ENCODE measurements around the gene ZNF488. TPM values are rescaled to one million over a fixed set of nuclear protein-coding genes. Genes with fewer than 3 reads are reported as not detected.
A peak's percentile ranks its signal among the peaks of the same experiment; 100 is the strongest.

The ZNF488 gene
- total and polyA plus RNA-seq, 8 donors, result 0.38 to 3.1 (median 2.0) TPM

DNA sequence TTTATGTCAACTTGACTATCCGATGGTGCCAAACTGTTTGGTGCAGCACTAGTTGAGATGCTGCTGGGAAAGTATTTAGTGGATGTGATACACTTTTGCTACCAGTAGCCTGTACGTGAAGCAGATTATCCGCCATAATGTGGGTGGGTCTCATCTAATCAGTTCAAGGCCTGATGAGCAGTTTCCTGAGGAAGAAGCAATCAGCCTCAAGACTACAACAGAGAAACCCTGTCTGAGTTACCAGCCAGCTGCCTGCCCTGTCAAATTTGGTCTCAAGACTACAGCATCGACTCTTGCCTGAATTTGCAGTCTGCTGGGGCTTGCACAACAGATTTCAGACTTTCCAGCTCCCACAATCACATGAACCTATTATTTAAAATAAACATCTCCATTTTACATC is 46.8 kb downstream of the ZNF488 start:
- intact Hi-C loops (cut with DNase I), result no loop called here
- H3K4me3 ChIP-seq, result no peak overlapping the region
- TF ChIP-seq CTCF (IDR thresholded peaks at IDR 0.05), result no peak
- no peak for DNase-seq
- no peak for ATAC-seq
- no peaks in the 10 kb centered on the region for H3K9me3 ChIP-seq
- no peak overlapping the region for H3K27ac ChIP-seq
- H3K36me3 ChIP-seq, result no peaks in the 10 kb centered on the region
- no peaks in the 10 kb centered on the region for H3K4me1 ChIP-seq
- no peaks in the 10 kb centered on the region for H3K27me3 ChIP-seq

- no peak for ATAC-seq
- intact Hi-C loops (cut with DNase I), result no loop called here
- Histone ChIP-seq H3K9me3 (no peaks in the 10 kb centered on the region), H3K4me3 (no peak overlapping the region), H3K36me3 (no peaks in the 10 kb centered on the region), H3K27ac (no peak overlapping the region), H3K4me1 (no peaks in the 10 kb centered on the region), H3K27me3 (no peaks in the 10 kb centered on the region)
- no peak for TF ChIP-seq CTCF (IDR thresholded peaks at IDR 0.05)
- DNase-seq, result peak in 1 of 4 donors; percentile 47
These were observed 47.5 kb downstream of the ZNF488 start for GRCh38 chr10:47336387-47337134.

- no peaks in the 10 kb centered on the region for H3K27me3 ChIP-seq
- H3K4me3 ChIP-seq, result no peak overlapping the region
- intact Hi-C loops (cut with DNase I), result no loop called here
- no peaks in the 10 kb centered on the region for H3K4me1 ChIP-seq
- ATAC-seq (no peak), DNase-seq (peak in 1 of 4 donors; percentile 34)
- H3K36me3 ChIP-seq, result no peaks in the 10 kb centered on the region
- no peaks in the 10 kb centered on the region for H3K9me3 ChIP-seq
- TF ChIP-seq CTCF (IDR thresholded peaks at IDR 0.05), result no peak
- no peak overlapping the region for H3K27ac ChIP-seq
These were observed 48.2 kb downstream of the ZNF488 start for GRCh38 chr10:47335906-47336305.

GRCh38 chr10:47334466-47335295 is 49.4 kb downstream of the ZNF488 start:
- H3K9me3 ChIP-seq, result no peaks in the 10 kb centered on the region
- H3K4me3 ChIP-seq, result no peak overlapping the region
- DNase-seq (peak in 1 of 4 donors; percentile 22), ATAC-seq (no peak)
- no peaks in the 10 kb centered on the region for H3K4me1 ChIP-seq
- no peaks in the 10 kb centered on the region for H3K27me3 ChIP-seq
- no peaks in the 10 kb centered on the region for H3K36me3 ChIP-seq
- TF ChIP-seq CTCF (IDR thresholded peaks at IDR 0.05), result no peak
- intact Hi-C loops (cut with DNase I), result no loop called here
- H3K27ac ChIP-seq, result no peak overlapping the region

- H3K36me3 ChIP-seq, result no peaks in the 10 kb centered on the region
- no peak overlapping the region for H3K27ac ChIP-seq
- no peak for TF ChIP-seq CTCF (IDR thresholded peaks at IDR 0.05)
- H3K4me1 ChIP-seq, result no peaks in the 10 kb centered on the region
- intact Hi-C loops (cut with DNase I), result no loop called here
- no peaks in the 10 kb centered on the region for H3K27me3 ChIP-seq
- no peaks in the 10 kb centered on the region for H3K9me3 ChIP-seq
- no peak overlapping the region for H3K4me3 ChIP-seq
- ATAC-seq (no peak), DNase-seq (no peak)
These were observed 50.6 kb downstream of the ZNF488 start for GRCh38 chr10:47333532-47333931.

All from left lung (tissue), 10 donors.